Activated CD8-positive, alpha-beta memory T cell treated with anti-CD3 and anti-CD28 coated beads for 48 hours (primary cell): Measurements from ENCODE around the gene SLC9A4.

Experiments
- DNase-seq, 3 experiments: peaks; one replicate each; pipeline ENCODE4 v3.0.0-alpha.2; 2020; ENCODE audit warnings: low read depth in 2 of 3, low spot score in 2 of 3

SLC9A4 gene

GRCh38 chr2:102473020-102473419 lies at the start of gene SLC9A4:
TSS of gene SLC9A4 (plus strand) at chr2:102473226. CDS start at chr2:102473760, 534 bp downstream.
- peak in 1 of 3 experiments; percentile 19 for DNase-seq

- no peak for DNase-seq
These were observed 49.7 kb upstream of the SLC9A4 start for GRCh38 chr2:102423368-102423767.

GRCh38 chr2:102424754-102425153 lies 48.3 kb upstream of the SLC9A4 start:
- no peak for DNase-seq

- DNase-seq, result no peak
These were observed 47.4 kb upstream of the SLC9A4 start for GRCh38 chr2:102425441-102426132.

- no peak for DNase-seq
These were observed 45.8 kb upstream of the SLC9A4 start for GRCh38 chr2:102427249-102427648.

GRCh38 chr2:102428573-102428972 lies 44.5 kb upstream of the SLC9A4 start:
- no peak for DNase-seq

GRCh38 chr2:102432386-102432785 lies 40.6 kb upstream of the SLC9A4 start:
- DNase-seq, result no peak

- no peak for DNase-seq
These were observed 38.9 kb upstream of the SLC9A4 start for GRCh38 chr2:102433973-102434654.

GRCh38 chr2:102434655-102435381 lies 38.2 kb upstream of the SLC9A4 start:
- no peak for DNase-seq

- DNase-seq, result no peak
These were observed 37.3 kb upstream of the SLC9A4 start for GRCh38 chr2:102435741-102436140.

GRCh38 chr2:102436323-102436722 lies 36.7 kb upstream of the SLC9A4 start:
- DNase-seq, result peak in 1 of 3 experiments; percentile 33

- no peak for DNase-seq
These were observed 35.9 kb upstream of the SLC9A4 start for GRCh38 chr2:102437122-102437521.

- DNase-seq, result no peak
These were observed 34.9 kb upstream of the SLC9A4 start for GRCh38 chr2:102438111-102438510.

- DNase-seq, result no peak
These were observed 34.4 kb upstream of the SLC9A4 start for GRCh38 chr2:102438578-102438977.

GRCh38 chr2:102439065-102439695 lies 33.8 kb upstream of the SLC9A4 start:
- DNase-seq, result no peak

GRCh38 chr2:102442967-102443828 lies 29.8 kb upstream of the SLC9A4 start:
- DNase-seq, result no peak

GRCh38 chr2:102444233-102444632 lies 28.8 kb upstream of the SLC9A4 start:
- no peak for DNase-seq

GRCh38 chr2:102446936-102447335 lies 26.1 kb upstream of the SLC9A4 start:
- no peak for DNase-seq

- DNase-seq, result peak in 2 of 3 experiments; percentile 28 to 37
These were observed 23.6 kb upstream of the SLC9A4 start for GRCh38 chr2:102449370-102449974.

- DNase-seq, result no peak
These were observed 21.1 kb upstream of the SLC9A4 start for GRCh38 chr2:102451968-102452367.
